T-cell (primary cell): Measurements from ENCODE around the gene DPP7. TPM values are rescaled to one million over a fixed set of nuclear protein-coding genes. Genes with fewer than 3 reads are reported as not detected.

Experiments used
- ATAC-seq, 4 experiments: fragments of 200-7000 bp in 3 of 4; fragments of 150-1000 bp in 1 of 4; cut with Tn5 transposase; replicated peaks in 1 of 4; 1 replicate in 3 of 4; 2 replicates in 1 of 4; pipeline ENCODE4 v1.10.0; 2021; ENCODE audit warnings: moderate library complexity in 3 of 4, mild to moderate bottlenecking in 2 of 4, moderate number of reproducible peaks in 1 of 4
- CTCF ChIA-PET, 2 donors: fragments of 300-600 bp; sonication (Branson Sonifier 250); formaldehyde crosslinking; loops; one replicate each; lab custom pipeline; 2022; ENCODE audit warnings: antibody characterized with exemption in 2 of 2; lab: Charles Lee
- POLR2A ChIA-PET, 2 donors: fragments of 300-600 bp; sonication (Branson Sonifier 250); formaldehyde crosslinking; loops; one replicate each; lab custom pipeline; 2022; ENCODE audit warnings: antibody characterized with exemption in 2 of 2; lab: Charles Lee
- DNase-seq, 35 experiments: peaks; one replicate each; pipeline versions ENCODE4 v3.0.0 to v3.0.0-alpha.2; 2013 to 2023
- H3K27ac ChIP-seq: one replicate; pipeline ENCODE4 v1.5.1; 2013; ENCODE audit warnings: low read length
- H3K27me3 ChIP-seq, 2 experiments: replicated peaks in 1 of 2; 1 replicate in 1 of 2; 2 replicates in 1 of 2; pipeline versions ENCODE4 v1.6.1 to v1.7.0; 2013; ENCODE audit warnings: low read length in 1 of 2, mixed read lengths in 1 of 2; ENCODE audit not compliant: control insufficient read depth in 2 of 2, insufficient read depth in 2 of 2; ENCODE audit errors: extremely low read depth in 1 of 2
- H3K36me3 ChIP-seq, 2 donors: 1 replicate in 1 of 2; 2 replicates in 1 of 2; pipeline versions ENCODE4 v1.6.1 to v1.7.0; 2013; ENCODE audit warnings: low read length in 1 of 2; ENCODE audit not compliant: control insufficient read depth in 2 of 2, insufficient read depth in 1 of 2; ENCODE audit errors: extremely low read depth in 1 of 2
- H3K4me1 ChIP-seq, 2 experiments: 1 replicate in 1 of 2; 2 replicates in 1 of 2; pipeline versions ENCODE4 v1.6.1 to v1.7.0; 2013; ENCODE audit warnings: low read length in 2 of 2, mixed read lengths in 1 of 2; ENCODE audit not compliant: insufficient read depth in 2 of 2, control insufficient read depth in 1 of 2; ENCODE audit errors: extremely low read depth in 1 of 2
- H3K4me3 ChIP-seq, 2 donors: 1 replicate in 1 of 2; 2 replicates in 1 of 2; pipeline versions ENCODE4 v1.5.1 to v1.7.0; 2013; ENCODE audit warnings: mild to moderate bottlenecking in 2 of 2, low read length in 1 of 2, moderate library complexity in 1 of 2; ENCODE audit not compliant: control insufficient read depth in 1 of 2; ENCODE audit errors: extremely low read depth in 1 of 2
- H3K9me3 ChIP-seq: 2 replicates; pipeline ENCODE4 v1.7.0; 2013
- H3K27ac Mint-ChIP-seq, 2 donors: one replicate each; pipeline ENCODE4 v1.8.0; 2020 to 2021; ENCODE audit warnings: mild to moderate bottlenecking in 2 of 2, mixed read lengths in 2 of 2
- H3K27me3 Mint-ChIP-seq, 2 donors: one replicate each; pipeline ENCODE4 v1.8.0; 2021 to 2022; ENCODE audit warnings: mixed read lengths in 2 of 2
- H3K36me3 Mint-ChIP-seq: one replicate; pipeline ENCODE4 v1.8.0; 2021; ENCODE audit warnings: mixed read lengths
- H3K4me1 Mint-ChIP-seq, 3 donors: one replicate each; pipeline ENCODE4 v1.8.0; 2020 to 2022; ENCODE audit warnings: mixed read lengths in 3 of 3, mild to moderate bottlenecking in 1 of 3
- H3K4me3 Mint-ChIP-seq, 3 donors: one replicate each; pipeline ENCODE4 v1.8.0; 2020 to 2022; ENCODE audit warnings: mild to moderate bottlenecking in 3 of 3, mixed read lengths in 3 of 3, moderate library complexity in 3 of 3
- H3K9me3 Mint-ChIP-seq, 3 donors: one replicate each; pipeline ENCODE4 v1.8.0; 2020 to 2022; ENCODE audit warnings: mixed read lengths in 3 of 3
- WGBS: methylation state at CpG from one replicate; pipeline ENCODE4 v1.1.5; 2013; ENCODE audit warnings: missing lambda C conversion rate; ENCODE audit not compliant: insufficient coverage; 5-methylcytosine and 5-hydroxymethylcytosine counted together
- total RNA-seq, 35 experiments: library from RNA in 6 of 35; stranded (reverse) in 6 of 35; fragments of 120-200 nt in 1 of 35; gene quantifications; one replicate each; pipeline versions ENCODE4 v1.2.1 to v1.2.4 and lab custom pipeline; 2013 to 2026

Gene DPP7
- total RNA-seq, 5 donors from 2014 or later (not counting 1 experiment from before 2014, with no cell fraction given): 246 to 469 (median 425) TPM

GRCh38 chr9:137110147-137110910 lies 4.2 kb downstream of the DPP7 start:
- H3K4me1 Mint-ChIP-seq: peaks cover 5 to 7% (median 5%) of the 10 kb centered on the region in 3 donors
- CTCF ChIA-PET: no interaction called here
- H3K4me1 ChIP-seq: peaks cover 4 to 25% of the 10 kb centered on the region in 2 experiments
- H3K36me3 Mint-ChIP-seq: peaks cover 3% of the 10 kb centered on the region
- H3K4me3 Mint-ChIP-seq: no peak overlapping the region
- POLR2A ChIA-PET: no interaction called here
- no peaks in the 10 kb centered on the region for H3K9me3 Mint-ChIP-seq
- no peak overlapping the region for H3K4me3 ChIP-seq
- no peaks in the 10 kb centered on the region for H3K27me3 ChIP-seq
- no peak for DNase-seq
- no peaks in the 10 kb centered on the region for H3K9me3 ChIP-seq
- ATAC-seq: no peak
- H3K27ac Mint-ChIP-seq: no peak overlapping the region
- 91% methylated on average over 31 of the region's 38 CpGs for WGBS
- H3K27ac ChIP-seq: no peak overlapping the region
- peaks cover 23 to 71% of the 10 kb centered on the region in 2 donors for H3K36me3 ChIP-seq
- H3K27me3 Mint-ChIP-seq: no peaks in the 10 kb centered on the region

DNA sequence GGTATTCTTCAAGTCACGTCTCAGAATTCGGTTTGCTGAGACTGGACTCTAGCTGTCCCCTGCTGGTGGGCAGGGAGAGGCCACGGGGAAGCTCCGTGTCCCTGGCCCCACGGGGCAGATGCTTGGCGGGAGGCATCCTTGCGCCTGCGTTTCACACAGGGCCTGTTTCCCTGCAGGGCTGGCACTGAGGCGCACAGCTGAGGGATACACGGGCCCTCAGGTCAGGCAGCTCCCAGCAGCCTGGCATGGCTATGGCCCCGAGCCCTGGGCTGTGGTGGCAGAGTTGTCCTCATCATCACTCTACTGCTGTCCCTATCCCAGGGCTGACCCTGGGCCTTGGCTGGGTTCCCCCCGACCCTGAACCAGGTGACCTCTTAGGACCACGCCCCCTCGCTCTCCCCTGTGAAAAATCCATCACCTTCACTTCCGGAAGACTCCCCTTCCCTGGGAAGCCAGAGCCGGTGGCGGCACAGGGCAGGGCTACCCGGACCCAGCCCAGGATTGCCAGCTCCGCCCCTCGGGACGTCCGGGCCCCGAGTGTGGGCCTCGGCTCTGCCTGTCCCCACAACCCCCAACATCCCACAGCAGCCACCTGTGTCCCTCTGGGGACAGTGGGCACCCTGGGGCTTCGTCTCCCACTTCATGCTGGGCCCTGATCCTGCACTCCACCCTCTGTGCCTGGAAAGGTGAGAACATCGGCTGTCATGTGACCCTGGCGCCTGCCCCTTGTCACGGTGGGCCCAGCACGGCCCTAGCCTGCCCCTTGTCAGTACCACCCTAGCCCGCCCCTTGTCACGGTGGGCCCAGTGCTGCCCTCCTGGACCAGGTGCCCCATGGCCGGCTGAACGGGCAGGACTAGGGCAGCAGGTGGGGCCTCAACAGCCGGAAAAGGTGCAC lies 5.0 kb downstream of the DPP7 start:
- Histone ChIP-seq H3K27ac (no peak overlapping the region), H3K27me3 (no peaks in the 10 kb centered on the region), H3K4me3 (no peak overlapping the region), H3K36me3 (peaks cover 29 to 80% of the 10 kb centered on the region in 2 donors), H3K4me1 (peaks cover 0 to 19% of the 10 kb centered on the region in 2 experiments), H3K9me3 (no peaks in the 10 kb centered on the region)
- ChIA-PET CTCF (no interaction called here), POLR2A (interaction anchor here in 1 of 2 donors (0.7 kb wide), 1 partner anchor 213 kb away, joined by 3 read pairs; no protein-coding TSS in a partner anchor)
- no peaks in the 10 kb centered on the region for H3K9me3 Mint-ChIP-seq
- peaks cover 5 to 7% (median 5%) of the 10 kb centered on the region in 3 donors for H3K4me1 Mint-ChIP-seq
- WGBS: 90% methylated on average over 34 of the region's 34 CpGs
- peaks cover 8% of the 10 kb centered on the region for H3K36me3 Mint-ChIP-seq
- DNase-seq (no peak), ATAC-seq (no peak)
- H3K27me3 Mint-ChIP-seq: no peaks in the 10 kb centered on the region
- no peak overlapping the region for H3K4me3 Mint-ChIP-seq
- H3K27ac Mint-ChIP-seq: no peak overlapping the region

- ChIA-PET POLR2A (interaction anchor here in 1 of 2 donors (0.7 kb wide), 1 partner anchor 213 kb away, joined by 3 read pairs; no protein-coding TSS in a partner anchor), CTCF (no interaction called here)
- no peak overlapping the region for H3K27ac Mint-ChIP-seq
- Histone ChIP-seq H3K9me3 (no peaks in the 10 kb centered on the region), H3K27me3 (no peaks in the 10 kb centered on the region), H3K36me3 (peaks cover 30 to 86% of the 10 kb centered on the region in 2 donors), H3K4me3 (no peak overlapping the region), H3K27ac (no peak overlapping the region), H3K4me1 (peaks cover 0 to 19% of the 10 kb centered on the region in 2 experiments)
- H3K27me3 Mint-ChIP-seq: no peaks in the 10 kb centered on the region
- WGBS: 89% methylated on average over 29 of the region's 29 CpGs
- ATAC-seq (no peak), DNase-seq (no peak)
- H3K4me1 Mint-ChIP-seq: peaks cover 5 to 7% (median 5%) of the 10 kb centered on the region in 3 donors
- H3K9me3 Mint-ChIP-seq: no peaks in the 10 kb centered on the region
- no peak overlapping the region for H3K4me3 Mint-ChIP-seq
- H3K36me3 Mint-ChIP-seq: peaks cover 10% of the 10 kb centered on the region
Observed at GRCh38 chr9:137108608-137109249, 5.8 kb downstream of the DPP7 start.

- no peak overlapping the region for H3K4me3 ChIP-seq
- no peak overlapping the region for H3K27ac ChIP-seq
- ChIA-PET CTCF (no interaction called here), POLR2A (no interaction called here)
- peaks cover 0 to 2% (median 0%) of the 10 kb centered on the region in 3 donors for H3K4me1 Mint-ChIP-seq
- DNase-seq: no peak
- peaks cover 36 to 91% of the 10 kb centered on the region in 2 donors for H3K36me3 ChIP-seq
- no peaks in the 10 kb centered on the region for H3K9me3 Mint-ChIP-seq
- H3K4me3 Mint-ChIP-seq: no peak overlapping the region
- WGBS: 97% methylated on average over 14 of the region's 17 CpGs
- no peaks in the 10 kb centered on the region for H3K27me3 ChIP-seq
- no peak overlapping the region for H3K27ac Mint-ChIP-seq
- ATAC-seq: no peak
- peaks cover 0 to 13% of the 10 kb centered on the region in 2 experiments for H3K4me1 ChIP-seq
- no peaks in the 10 kb centered on the region for H3K9me3 ChIP-seq
- H3K27me3 Mint-ChIP-seq: no peaks in the 10 kb centered on the region
- H3K36me3 Mint-ChIP-seq: peaks cover 10% of the 10 kb centered on the region
Observed at GRCh38 chr9:137107982-137108381, 6.6 kb downstream of the DPP7 start.

- no peaks in the 10 kb centered on the region for H3K27me3 Mint-ChIP-seq
- DNase-seq: no peak
- no peak overlapping the region for H3K4me3 ChIP-seq
- H3K9me3 ChIP-seq: no peaks in the 10 kb centered on the region
- peaks cover 10% of the 10 kb centered on the region for H3K36me3 Mint-ChIP-seq
- no peaks in the 10 kb centered on the region for H3K4me1 Mint-ChIP-seq
- no peak overlapping the region for H3K27ac Mint-ChIP-seq
- WGBS: 96% methylated on average over 26 of the region's 27 CpGs
- ChIA-PET POLR2A (no interaction called here), CTCF (no interaction called here)
- no peak for ATAC-seq
- H3K27me3 ChIP-seq: no peaks in the 10 kb centered on the region
- H3K4me1 ChIP-seq: peaks cover 0 to 7% of the 10 kb centered on the region in 2 experiments
- no peaks in the 10 kb centered on the region for H3K9me3 Mint-ChIP-seq
- H3K4me3 Mint-ChIP-seq: no peak overlapping the region
- no peak overlapping the region for H3K27ac ChIP-seq
- H3K36me3 ChIP-seq: peaks cover 39 to 91% of the 10 kb centered on the region in 2 donors
Observed at GRCh38 chr9:137107312-137107921, 7.1 kb downstream of the DPP7 start.
